HS-27A (cell line): ENCODE data around the gene PRUNE2.
"Not testable (repeated sequence)": the region's sequence is repeated elsewhere in the genome, so short reads cannot be mapped to it uniquely, and the experiment has no call there.

Experiments used
- DNase-seq: peaks from one replicate; pipeline ENCODE4 v3.0.0-alpha.2; 2012; ENCODE audit warnings: low read depth, missing footprints

The PRUNE2 gene

DNA sequence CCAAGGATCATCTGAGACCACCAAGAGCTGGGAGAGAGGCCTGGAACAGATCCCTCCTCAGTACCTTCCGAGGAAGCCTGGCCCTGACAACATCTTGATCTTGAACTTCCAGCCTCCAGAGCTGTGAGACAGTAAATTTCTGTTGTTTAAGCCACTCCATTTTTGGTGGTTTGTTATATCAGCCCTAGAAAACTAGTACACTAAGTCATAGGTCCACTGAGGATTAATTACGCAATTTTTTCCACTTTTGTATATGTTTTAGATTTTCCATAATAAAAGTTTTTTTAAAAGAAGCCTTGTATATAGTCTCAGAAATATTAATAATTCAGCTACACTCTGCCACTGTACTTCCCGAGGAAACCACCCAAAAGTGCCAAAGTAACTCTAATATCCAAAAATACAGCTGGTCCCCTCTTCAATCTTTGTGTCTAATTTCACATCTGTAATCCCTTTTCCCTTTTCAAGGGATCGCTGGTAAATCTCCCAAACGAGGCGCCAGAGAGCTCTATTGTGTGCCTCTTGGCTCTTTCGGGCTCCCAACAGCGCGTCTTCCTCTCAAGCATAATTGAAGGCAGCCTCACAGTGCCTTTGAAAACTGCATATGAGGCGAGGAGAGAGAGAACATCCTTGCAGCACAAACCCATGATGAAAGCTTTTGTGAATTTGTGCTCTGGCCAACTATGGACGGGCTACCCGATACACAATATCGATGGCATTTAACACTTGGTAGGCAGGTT lies 32.7 kb downstream of the PRUNE2 start:
- DNase-seq = no peak

DNA sequence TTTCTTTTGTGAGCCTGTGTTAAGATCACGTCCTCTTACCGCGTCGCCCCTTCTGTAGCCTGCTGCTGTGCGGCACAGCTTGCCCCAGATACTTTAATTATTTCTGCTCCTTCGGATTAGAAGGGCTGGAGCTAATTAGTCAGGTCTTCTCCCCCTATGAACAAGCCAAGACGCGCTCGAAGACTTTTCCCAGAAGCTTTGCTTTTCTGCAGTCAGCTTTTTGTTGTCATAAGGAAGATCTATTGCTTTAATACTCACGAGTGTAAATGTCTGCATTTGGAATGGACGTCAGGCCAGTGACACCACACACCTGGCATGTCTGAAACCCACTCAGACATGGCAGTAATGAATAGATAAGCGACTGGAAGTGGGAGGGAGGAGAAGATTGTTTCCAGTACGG lies 37.0 kb downstream of the PRUNE2 start:
- no peak for DNase-seq

DNA sequence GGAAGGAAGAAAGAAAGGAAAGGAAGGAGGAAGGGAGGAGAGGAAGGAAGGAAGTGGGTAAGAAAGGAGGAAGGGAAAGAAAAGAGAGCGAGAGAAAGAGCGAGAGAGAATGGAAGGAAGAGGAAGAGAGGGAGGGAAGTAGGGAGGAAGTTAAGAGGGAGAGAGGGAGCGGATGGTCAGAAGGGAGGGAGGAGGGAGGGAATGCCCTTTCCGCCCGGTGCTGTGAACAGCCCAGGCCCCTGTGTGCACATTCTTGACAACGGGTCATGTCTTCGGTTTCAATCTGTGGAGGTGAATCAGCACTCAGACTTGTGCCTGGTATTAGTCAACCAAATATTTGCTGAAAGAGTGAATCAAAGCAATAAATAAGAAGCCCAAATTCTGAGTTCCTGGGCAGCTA lies 39.2 kb downstream of the PRUNE2 start:
- peak; percentile 91 for DNase-seq

DNA sequence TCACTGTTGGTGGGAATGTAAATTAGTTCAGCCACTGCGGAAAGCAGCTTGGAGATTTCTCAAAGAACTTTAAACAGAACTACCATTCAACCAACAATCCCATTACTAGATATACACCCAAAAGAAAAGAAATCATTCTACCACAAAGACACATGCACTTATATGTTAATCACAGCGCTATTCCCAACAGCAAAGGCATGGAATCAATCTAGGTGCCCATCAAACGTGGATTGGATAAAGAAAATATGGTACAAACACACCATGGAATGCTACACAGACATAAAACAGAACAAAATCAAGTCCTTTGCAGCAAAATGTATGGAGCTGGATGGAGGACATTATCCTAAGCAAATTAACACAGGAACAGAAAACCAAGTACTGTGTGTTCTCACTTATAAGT lies 42.1 kb downstream of the PRUNE2 start:
- DNase-seq = no peak

DNA sequence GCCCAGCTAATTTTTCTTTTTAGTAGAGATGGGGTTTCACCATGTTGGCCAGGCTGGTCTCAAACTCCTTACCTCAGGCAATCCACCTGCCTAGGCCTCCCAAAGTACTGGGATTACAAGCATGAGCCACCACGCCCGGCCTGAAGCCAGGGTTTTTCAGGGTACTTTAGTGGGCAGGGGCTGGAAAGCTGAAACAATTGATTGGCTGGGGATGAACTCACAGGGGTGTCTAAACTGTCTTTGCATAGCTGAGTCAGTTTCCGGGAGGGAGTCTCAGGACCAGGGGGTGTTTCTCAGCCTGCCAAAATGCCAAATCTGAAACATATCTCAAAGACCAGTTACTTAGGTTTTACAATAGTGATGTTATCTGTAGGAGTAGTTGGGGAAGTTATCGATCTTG lies 46.1 kb downstream of the PRUNE2 start:
- DNase-seq = no peak

DNA sequence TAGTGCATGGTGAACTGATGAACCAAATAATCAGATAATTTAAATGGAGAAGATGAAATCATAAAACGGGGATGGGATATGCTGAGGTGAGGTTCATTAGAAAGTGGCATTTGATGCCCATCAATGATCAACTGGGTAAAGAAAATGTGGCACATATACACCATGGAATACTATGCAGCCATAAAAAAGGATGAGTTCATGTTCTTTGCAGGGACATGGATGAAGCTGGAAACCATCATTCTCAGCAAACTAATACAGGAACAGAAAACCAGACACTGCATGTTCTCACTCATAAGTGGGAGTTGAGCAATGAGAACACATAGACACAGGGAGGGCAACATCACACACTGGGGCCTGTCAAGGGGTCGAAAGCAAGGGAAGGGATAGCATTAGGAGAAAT lies 47.7 kb downstream of the PRUNE2 start:
- DNase-seq = not testable (repeated sequence)

DNA sequence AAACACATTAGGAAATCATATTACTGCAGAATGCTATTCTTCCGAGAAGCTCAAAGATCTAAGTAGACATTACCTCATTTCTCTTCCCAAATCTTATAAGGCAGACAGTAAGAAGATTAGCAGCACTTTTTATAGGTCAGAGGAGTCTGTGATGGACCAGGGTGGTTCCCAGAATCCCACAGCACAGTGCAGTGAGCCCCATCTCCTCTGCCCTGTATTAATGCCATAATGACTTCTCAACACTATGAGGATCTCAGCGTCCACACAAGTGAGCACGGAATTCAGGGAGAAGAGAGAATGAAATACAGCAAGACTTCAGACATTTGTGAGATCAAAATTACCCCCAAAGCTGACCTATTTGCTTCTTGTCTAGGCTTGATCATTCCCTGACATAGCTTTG lies 49.9 kb downstream of the PRUNE2 start:
- no peak for DNase-seq

DNA sequence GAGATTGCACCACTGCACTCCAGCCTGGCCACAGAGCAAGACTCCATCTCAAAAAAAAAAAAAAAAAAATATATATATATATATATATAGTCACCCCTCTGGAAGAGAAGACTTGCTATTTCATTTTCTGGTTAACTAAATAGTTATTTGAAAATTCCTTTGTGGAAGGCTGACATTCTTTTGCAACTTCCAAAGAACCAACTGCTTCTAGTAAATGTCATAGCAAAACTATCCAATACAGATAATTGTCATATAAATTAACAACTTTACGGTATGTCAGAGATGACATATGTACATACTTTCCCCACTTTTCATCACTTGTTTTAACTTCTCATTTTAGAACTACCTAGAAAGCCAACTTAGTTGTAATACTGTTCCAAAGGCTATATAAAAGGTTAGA lies 50.9 kb downstream of the PRUNE2 start:
- no peak for DNase-seq

DNA sequence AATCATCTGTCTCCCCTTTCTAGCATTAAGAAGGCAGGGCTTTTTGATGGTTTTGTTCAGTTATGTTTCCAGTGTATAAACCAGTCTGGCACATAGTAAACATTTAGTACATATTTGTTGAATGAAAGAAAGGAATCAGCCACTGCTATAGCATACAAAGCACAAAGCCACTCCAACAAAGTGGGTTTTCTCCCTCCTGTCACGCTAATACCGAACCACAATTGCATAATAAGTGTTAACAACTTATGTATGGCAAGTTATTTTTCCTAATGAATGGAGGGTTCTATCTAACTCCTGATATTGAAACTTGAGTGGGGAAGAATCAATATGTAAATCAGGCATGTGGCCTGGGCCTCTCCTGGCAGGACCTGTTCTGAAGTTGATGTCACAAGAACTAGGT lies 53.9 kb downstream of the PRUNE2 start:
- no peak for DNase-seq

DNA sequence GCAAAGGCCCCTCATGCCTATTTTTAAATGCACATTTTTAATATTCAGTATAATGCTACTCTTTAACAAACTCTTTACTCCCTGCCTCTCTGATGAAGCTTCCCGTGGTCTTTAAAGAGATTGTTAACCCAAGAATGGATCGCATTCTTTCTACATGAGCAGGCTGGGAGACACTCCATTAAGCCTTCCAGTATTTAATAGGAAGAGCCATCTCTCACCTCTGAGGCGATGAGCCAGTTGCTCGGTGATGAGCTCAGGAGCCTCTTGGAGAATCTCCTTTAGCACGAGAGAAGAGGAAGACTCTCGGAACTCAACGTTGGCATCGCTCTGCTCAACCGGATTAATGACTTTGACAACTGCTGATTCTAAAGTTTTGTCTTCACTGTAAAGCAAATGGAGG lies 59.6 kb downstream of the PRUNE2 start:
- no peak for DNase-seq

DNA sequence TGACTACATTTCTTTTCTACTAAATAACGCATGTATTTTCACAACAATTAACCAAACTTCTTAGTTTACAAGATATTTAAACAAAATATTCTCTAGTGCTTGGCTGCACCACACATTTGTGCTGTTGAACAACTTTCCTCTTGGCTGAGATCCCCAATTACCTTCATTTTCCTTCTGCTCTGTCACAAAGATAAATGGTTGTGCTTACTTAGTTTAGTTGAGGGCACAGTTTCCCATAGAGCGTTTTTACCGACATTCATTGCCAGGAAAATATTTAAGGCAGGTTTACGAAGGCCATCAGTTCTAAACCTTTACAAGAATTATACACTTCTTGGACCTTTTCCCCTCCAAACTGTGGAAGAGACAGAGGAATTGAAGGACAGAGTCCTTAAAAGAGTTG lies 60.7 kb downstream of the PRUNE2 start:
- no peak for DNase-seq

DNA sequence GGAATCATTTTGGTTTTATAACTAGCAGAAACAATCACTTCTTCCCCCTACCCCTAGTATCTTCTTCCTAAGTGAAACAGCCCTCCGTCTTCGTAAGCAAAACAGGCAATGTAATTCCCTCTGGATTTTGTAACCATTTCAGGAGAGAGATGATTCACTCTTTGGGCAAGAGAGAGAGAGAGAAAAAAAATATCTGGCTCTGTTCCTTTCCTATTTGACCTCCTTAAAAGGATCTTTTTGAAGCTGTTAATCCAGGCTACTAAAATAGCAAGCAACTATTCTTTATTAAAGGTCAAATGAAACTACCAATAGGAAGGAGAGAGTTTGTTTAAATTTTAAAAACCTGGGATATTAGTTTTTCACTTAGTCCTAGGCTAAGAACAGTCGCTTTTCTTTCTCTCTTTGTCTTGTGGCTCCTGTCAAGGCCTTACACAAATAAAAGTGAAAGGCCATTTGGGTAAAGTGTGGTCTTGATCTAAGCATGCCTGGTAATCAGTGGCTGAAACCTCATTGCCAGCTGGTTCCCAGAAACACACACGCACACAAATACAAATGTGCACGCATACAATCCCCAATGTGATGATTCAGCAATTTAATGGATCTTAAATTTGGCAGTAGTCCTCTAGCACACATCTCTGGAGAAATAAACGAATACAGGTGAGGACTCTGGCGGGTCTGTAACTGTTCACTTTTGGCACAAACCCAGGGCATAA lies 70.2 kb downstream of the PRUNE2 start:
- peak; percentile 41 for DNase-seq

DNA sequence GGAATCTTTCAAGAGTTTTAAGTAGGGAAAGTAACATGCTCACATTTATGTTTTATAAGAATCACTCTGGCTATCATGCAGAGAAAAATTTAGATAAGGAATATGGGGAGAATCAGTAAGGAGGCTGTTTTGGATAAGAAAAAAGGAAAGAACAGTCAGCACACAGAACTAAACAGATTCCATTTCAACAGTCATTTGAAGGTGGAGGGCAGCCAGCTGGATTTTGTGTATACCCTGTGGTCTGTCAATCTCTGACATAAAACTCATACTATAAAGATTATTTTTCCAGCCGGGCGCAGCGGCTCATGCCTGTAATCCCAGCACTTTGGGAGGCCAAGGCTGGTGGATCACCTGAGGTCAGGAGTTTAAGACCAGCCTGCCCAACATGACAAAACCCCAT lies 77.5 kb downstream of the PRUNE2 start:
- DNase-seq = no peak

DNA sequence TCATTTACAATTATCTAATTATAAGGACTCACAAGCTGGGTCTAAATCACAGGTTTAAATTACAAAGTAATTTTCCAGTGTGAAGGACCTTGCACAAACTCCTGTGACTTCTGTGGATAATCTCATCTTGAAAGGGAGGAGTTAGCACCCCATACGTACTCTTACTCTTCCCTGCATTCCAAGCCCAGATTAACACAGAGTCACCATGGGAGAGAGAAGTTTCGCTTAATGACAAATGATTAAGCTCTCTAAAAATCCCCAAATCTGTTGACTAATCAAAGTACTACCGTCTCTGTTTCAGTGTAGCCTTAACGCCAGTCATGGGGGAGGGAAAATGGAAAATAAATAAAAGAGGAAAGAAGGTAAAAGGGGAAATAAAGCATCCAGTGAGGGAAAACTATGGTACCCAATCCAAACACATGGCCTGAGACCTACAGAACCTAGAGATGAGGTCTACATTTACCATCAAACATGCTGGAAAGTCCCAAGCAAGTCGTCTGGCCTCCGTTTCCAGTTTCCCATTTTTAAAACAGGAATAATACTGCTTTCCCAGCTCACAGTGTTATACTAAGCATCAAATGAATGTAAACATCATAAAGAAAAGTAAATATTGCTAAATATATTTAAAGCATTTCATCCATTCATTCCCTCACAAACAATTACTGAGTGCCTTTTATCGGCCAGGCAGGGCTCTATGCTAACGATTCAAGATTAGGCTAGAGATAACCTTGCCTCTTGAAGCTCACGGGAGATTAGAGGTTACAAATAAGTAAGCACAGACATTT lies 78.4 kb downstream of the PRUNE2 start:
- no peak for DNase-seq

DNA sequence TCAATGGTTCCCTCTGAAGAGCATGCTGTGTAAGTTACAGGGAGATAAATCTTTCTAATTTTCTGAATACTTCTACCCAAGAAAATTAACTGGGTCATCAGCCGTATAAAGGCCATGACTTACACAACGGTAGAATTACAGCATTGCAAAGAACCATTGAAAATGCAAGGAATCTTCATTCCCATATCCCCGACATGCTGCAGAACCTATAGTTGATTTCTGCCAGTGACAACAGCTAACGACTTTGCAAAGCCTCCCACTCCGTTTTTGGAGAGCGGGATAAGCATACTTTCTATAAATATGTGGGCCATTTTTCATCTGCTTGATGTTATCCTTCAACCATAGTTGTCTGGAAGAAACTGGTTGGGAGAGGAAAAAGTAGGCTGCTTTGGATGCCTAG lies 85.5 kb downstream of the PRUNE2 start:
- DNase-seq = no peak

DNA sequence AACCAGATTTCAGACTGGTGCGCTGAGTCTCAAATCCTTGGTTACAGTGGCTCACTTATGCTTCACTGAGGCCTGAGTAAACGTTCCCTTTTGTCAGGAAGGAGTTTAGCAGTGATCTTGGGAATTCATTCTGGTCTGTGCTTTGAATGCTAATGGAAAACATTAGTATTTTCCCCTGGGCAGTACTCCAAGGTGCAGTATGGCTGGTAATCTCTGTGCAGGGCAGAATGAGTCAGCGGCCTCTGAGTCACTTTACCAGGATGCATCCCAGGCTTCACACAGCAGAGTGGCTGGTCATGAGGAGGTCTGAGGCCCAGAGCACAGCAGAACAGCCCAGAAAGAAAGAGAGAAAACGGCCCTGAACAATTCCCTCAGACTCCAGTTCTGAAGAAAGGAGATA lies 87.6 kb downstream of the PRUNE2 start:
- peak; percentile 90 for DNase-seq

DNA sequence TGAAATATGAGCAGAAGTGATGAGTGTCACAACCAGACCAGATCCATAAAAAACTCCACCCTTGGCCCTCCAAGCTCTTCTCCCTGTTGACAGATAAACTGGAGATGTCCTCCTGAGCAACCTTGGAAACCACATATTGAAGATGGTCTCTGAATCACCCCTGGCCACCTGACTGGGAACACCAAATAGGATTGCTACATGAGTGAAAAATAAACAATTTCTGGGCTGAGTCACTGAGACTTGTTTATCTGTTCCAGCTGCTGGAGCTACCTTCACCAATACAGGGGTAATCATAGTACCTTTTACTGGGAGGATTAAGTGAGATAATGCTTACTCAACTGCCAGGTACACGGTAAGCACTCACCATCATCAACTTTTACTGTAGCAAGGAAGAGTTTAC lies 88.4 kb downstream of the PRUNE2 start:
- no peak for DNase-seq

DNA sequence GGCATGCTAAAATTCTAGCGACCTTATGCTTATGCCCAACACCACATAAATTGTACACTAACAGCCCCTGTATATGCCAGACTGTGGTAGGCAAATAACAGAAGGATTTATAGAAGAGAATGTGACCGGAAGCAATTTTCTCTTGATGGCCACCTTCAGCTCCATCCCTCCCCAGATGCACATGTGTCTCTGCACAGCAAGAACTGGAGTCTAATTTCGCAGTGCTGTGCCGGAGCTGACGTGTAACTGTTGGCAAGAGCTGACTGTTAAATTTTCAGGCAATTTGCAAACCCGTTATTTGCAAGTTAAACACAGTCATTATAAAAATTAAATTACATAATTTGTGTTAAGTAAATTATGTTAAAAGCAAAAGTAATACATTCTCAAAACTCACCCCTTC lies 93.3 kb downstream of the PRUNE2 start:
- DNase-seq = no peak

DNA sequence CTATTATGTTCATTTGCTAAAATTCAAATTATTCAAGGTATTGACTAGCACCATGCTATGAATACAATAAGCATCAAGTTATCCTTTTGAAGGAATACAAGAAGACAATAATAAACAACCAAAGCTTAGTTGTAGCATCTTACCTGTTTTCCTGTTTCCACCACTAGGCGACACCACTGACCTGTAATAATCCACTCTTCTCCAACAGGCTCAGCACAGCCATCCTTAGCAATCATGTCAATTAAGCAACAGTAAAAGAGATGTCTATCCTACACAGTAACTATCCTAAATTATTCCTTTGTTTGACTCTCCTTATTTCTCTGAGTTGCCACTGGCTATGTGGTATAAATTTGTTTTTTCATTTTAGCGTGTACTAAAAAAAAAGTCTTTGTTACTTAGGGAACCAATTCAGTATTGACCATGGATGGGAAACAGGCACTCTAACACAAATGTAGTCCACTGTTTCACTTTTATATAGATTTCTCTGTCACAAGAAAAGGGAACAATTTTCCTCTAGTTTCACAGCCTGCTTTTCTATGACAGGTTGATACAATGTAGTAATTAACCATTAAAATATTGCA lies 95.4 kb downstream of the PRUNE2 start:
- DNase-seq = peak; percentile 26

DNA sequence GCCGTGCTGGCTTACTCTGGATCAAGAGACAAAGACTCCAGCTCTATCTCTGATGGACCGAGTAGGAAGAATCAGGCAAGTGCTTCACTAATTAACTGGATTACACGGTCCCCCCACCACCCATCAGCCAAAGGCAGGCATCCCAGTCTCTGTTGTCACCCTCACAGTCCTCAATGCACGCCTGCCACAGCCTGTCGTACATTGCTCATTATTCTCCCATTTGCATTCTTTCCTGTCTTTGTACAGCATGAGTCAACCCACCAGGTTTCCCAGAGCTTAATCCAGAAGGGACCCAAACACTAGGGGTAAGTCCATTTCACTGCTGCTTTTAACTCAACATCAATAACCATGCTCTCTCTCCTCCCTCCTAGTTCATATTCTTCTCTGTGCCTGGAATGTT lies 97.3 kb downstream of the PRUNE2 start:
- DNase-seq = no peak

DNA sequence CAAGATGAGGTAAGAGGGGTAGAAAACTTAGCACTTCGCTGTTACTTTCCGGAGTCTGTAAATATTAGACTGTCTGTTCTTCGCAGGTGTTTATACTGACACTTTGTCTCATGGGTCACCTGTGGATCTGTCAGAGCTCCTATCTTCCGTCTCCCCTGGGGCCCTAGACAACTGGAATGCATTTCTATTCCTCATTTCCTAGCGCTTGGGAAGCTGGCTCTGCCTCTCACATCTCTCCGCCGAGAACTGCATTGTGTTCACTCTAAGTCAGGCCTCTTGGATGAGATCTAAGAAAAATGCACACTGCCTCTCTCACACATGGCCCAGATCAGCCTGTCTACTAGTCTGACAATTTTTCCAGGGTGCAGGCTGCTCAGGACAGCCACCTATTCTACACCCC lies 102.2 kb downstream of the PRUNE2 start:
- DNase-seq = no peak

DNA sequence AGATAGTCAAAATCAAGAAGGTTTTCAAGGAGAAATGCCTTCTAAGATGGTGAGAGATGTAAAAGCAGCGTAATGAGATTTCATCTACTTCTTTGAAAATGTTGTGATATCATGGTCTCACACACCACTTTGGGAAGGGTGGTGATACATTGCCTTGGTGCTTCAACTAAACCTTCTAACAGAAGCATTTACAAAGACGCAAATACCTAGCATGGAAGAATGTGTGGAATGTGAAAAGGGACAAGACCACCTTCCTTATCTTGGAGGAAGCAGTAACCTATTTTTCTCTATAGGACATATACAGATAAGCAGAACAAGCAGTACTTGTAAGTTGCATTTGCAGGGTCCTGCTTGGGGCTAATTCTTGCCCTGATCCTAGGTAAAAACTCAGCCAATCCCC lies 102.8 kb downstream of the PRUNE2 start:
- no peak for DNase-seq

DNA sequence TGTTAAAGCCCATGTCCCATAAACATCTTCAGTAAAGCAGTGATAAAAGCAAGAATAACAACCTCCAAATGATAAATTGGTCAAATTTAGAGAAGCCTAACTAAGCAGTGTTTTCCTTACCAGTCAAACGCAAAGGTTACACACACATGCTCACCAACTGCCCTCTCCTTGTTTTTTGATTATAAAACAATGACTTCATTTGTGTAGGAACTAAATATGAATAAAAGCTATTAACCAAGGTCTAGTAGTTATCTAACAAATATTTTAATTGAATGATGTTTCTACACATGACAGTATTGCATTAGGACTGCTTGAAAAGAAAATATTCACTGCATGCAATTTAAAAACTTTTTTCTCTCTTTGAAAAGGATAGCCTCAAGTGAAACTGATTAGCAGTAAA lies 105.0 kb downstream of the PRUNE2 start:
- DNase-seq = no peak
